Activated T-cell treated with anti-CD3 and anti-CD28 coated beads, Interleukin-2, amount 50 U/mL, for 72 hours (primary cell): Measurements from ENCODE around the gene PAQR9. TPM values are rescaled to one million over a fixed set of nuclear protein-coding genes. Genes with fewer than 3 reads are reported as not detected.

Source experiments
- ATAC-seq, 2 donors: fragments of 150-1000 bp; cut with Tn5 transposase; replicated peaks in 1 of 2; 2 replicates each; pipeline ENCODE4 v1.10.0; 2021; ENCODE audit warnings: moderate library complexity in 2 of 2, mild to moderate bottlenecking in 1 of 2
- DNase-seq, 2 donors: peaks; one replicate each; pipeline ENCODE4 v3.0.0; 2021 to 2022; ENCODE audit warnings: mixed read lengths in 1 of 2
- H3K27ac Mint-ChIP-seq: one replicate; pipeline ENCODE4 v1.8.0; 2022; ENCODE audit warnings: mild to moderate bottlenecking, moderate library complexity, mixed read lengths
- H3K27me3 Mint-ChIP-seq: one replicate; pipeline ENCODE4 v1.8.0; 2022; ENCODE audit warnings: low read depth, mixed read lengths
- H3K36me3 Mint-ChIP-seq, 2 donors: one replicate each; pipeline ENCODE4 v1.8.0; 2022; ENCODE audit warnings: mixed read lengths in 2 of 2, mild to moderate bottlenecking in 1 of 2; ENCODE audit not compliant: insufficient read depth in 2 of 2
- H3K4me1 Mint-ChIP-seq: one replicate; pipeline ENCODE4 v1.8.0; 2022; ENCODE audit warnings: low read depth, mixed read lengths
- H3K4me3 Mint-ChIP-seq, 2 donors: one replicate each; pipeline ENCODE4 v1.8.0; 2022; ENCODE audit warnings: mild to moderate bottlenecking in 2 of 2, mixed read lengths in 2 of 2, moderate library complexity in 2 of 2
- H3K9me3 Mint-ChIP-seq, 2 donors: one replicate each; pipeline ENCODE4 v1.8.0; 2022; ENCODE audit warnings: mixed read lengths in 2 of 2
- total RNA-seq, 2 donors: library from RNA; stranded (reverse); gene quantifications; one replicate each; pipeline ENCODE4 v1.2.3, GENCODE V29; 2022

Gene PAQR9
- total RNA-seq, 2 donors from 2014 or later = not detected

DNA sequence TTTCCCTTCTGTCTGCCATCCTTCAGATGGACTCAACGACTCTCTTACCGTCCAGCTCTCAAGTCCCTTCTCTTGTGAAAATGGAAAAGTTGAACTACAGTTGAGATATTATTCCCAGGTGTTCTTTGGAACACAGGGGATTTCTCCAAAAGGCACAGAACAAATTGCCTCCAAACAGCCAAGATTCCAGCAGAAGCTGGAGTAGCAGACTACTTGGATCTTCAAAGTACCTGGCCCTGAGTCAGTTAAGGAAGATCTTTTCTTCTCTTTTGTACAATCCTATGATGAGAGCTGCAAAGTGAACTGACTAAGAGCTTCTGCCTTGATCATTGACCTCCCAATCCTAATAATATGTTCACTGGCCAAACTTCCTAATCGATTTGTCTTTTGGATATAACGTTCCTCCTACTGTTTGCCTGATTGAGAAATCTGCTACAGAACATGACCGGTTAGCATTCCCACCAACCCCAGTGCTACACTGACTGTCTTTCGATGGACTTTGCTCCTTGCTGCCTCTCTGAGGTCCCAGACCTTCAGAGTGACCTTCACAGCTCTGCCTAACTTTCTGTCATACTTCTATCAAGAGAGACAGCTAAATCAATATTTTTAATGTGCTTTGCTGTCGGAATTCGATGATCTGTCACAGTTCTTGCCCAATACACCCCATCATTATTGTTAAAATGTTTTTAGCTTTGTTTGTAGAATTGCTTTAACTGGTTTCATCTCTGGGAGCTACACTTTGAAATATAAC lies 21.9 kb downstream of the PAQR9 start:
- Mint-ChIP-seq H3K4me3 (no peak overlapping the region), H3K27ac (no peak overlapping the region), H3K4me1 (peaks cover 15% of the 10 kb centered on the region), H3K9me3 (no peaks in the 10 kb centered on the region), H3K36me3 (no peaks in the 10 kb centered on the region), H3K27me3 (peaks cover 16% of the 10 kb centered on the region)
- ATAC-seq (no peak), DNase-seq (no peak)

DNA sequence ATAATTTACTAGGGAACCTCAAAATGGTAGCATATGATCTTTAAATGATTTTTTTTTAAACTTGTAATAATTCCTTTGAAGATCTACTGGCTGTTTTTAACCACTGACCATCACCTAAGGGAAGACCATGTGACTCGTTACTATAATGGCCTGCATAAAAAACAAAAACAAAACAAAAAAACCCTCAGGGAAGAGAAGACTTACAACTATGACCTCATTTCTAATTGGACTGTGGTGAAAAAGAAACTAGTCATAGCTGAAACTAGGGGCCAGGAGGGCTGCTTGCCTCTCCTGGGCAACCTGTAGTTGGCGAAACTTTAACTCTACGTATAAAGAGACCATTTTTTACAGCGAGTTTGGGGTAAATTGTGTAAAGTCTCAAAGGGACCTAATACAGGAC lies 23.0 kb downstream of the PAQR9 start:
- H3K9me3 Mint-ChIP-seq = no peaks in the 10 kb centered on the region
- peaks cover 15% of the 10 kb centered on the region for H3K4me1 Mint-ChIP-seq
- ATAC-seq (peak in 1 of 2 donors; percentile 46), DNase-seq (no peak)
- H3K27ac Mint-ChIP-seq = no peak overlapping the region
- no peak overlapping the region for H3K4me3 Mint-ChIP-seq
- H3K36me3 Mint-ChIP-seq = no peaks in the 10 kb centered on the region
- H3K27me3 Mint-ChIP-seq = peaks cover 10% of the 10 kb centered on the region

DNA sequence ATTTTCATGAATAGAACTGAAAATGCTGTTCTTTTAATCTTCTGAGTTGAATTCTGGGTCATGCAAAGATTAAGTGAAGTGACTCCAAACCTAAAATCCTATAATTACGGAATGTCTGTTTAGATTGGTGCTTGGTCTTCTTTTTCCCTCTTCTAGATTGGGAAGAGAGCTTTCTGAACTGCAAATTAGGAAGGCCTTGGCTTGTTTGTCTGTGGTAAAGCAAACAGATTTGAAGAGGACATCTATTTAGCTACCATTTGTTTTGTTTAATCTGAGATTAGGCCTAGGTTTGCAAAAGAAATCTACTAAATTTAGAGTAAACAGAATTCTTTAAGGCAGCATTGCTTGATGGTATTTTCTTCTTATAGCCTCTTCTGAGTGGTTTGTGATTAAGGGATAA lies 23.5 kb downstream of the PAQR9 start:
- ATAC-seq = no peak
- H3K4me1 Mint-ChIP-seq = peaks cover 15% of the 10 kb centered on the region
- peaks cover 10% of the 10 kb centered on the region for H3K27me3 Mint-ChIP-seq

DNA sequence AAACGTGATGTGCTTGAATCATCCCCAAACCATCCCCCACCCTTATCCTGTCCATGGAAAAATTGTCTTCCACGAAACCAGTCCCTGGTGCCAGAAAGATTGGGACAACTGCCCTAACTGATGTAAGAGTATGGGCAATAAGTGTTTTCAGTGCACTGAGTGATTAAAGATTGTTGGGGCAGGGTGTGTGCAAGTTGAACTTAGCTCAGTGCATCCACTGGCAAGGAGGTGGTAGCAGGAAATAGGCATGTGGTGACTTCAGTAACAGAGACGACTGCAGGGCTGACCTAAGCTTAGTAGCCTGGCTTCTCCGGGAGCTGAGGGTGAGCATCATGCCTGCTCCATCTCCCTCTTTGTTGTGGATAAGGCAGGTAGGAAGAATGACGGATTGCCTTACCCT lies 27.5 kb downstream of the PAQR9 start:
- H3K36me3 Mint-ChIP-seq = no peaks in the 10 kb centered on the region
- H3K9me3 Mint-ChIP-seq = no peaks in the 10 kb centered on the region
- no peak overlapping the region for H3K27ac Mint-ChIP-seq

More for the DNA sequence above, 23.5 kb downstream of the PAQR9 start:
- no peak for DNase-seq
- Mint-ChIP-seq H3K9me3 (no peaks in the 10 kb centered on the region), H3K27ac (no peak overlapping the region), H3K4me3 (no peak overlapping the region), H3K36me3 (no peaks in the 10 kb centered on the region)

DNA sequence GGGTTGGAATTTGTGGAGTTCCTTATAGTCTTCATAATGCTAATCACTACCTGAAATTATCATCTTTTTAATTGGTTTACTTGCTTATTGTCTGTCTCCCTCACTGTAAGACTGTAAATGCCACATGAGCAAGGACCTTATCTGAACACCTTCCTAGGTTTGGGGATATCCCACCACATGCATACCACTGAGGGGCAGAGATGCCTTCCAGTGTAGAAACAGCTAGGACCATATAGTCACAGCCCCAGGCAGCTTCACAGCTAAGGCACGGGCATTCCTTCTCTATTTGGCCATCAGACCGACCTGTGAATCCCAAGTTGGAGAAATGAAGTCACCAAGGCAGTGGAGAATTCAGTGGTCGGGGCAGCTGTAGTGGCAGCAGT lies 28.6 kb downstream of the PAQR9 start:
- DNase-seq (no peak), ATAC-seq (no peak)
- no peaks in the 10 kb centered on the region for H3K36me3 Mint-ChIP-seq
- H3K27ac Mint-ChIP-seq = no peak overlapping the region
- H3K4me1 Mint-ChIP-seq = no peaks in the 10 kb centered on the region
- H3K4me3 Mint-ChIP-seq = no peak overlapping the region
- H3K9me3 Mint-ChIP-seq = no peaks in the 10 kb centered on the region
- no peaks in the 10 kb centered on the region for H3K27me3 Mint-ChIP-seq

More for the DNA sequence above, 27.5 kb downstream of the PAQR9 start:
- Mint-ChIP-seq H3K27me3 (peaks cover 4% of the 10 kb centered on the region), H3K4me1 (peaks cover 2% of the 10 kb centered on the region), H3K4me3 (no peak overlapping the region)
- ATAC-seq = no peak
- no peak for DNase-seq

DNA sequence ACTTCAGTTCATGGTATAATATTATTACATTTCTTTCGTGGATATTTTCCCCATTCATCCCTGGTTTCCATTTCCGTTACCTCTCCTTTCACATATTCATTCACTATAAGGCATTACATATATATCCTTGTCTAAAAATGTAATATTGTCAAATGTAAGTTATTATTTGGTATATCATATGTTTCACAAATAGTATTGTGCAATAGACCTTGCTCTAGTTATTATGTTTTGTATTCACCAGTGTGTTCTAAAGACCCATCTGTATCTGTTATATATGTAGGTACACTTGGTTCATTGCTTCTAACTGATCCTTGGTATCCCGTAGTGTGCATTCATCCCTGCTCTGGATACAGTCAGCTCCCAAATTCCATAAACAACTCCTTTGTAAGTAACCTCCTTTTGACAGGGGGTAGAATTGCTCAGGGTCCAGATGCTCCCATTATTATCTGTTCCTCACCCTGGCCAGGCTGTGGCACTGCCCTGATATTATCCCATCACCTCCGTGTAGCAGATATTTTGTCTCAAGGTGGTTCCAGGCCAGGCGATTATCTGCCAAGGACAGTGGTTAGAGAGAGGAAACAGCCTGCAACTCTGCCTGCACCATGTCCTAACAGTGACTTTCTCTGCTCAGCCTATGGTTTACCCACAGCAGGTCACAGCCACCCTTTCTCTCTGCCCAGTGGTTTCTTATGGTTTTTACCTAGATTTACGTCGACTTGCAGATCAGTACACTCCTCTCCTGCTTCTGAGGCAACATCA lies 29.2 kb downstream of the PAQR9 start:
- Mint-ChIP-seq H3K36me3 (no peaks in the 10 kb centered on the region), H3K27me3 (no peaks in the 10 kb centered on the region), H3K4me1 (no peaks in the 10 kb centered on the region), H3K9me3 (no peaks in the 10 kb centered on the region), H3K4me3 (no peak overlapping the region), H3K27ac (no peak overlapping the region)
- no peak for ATAC-seq
- no peak for DNase-seq

DNA sequence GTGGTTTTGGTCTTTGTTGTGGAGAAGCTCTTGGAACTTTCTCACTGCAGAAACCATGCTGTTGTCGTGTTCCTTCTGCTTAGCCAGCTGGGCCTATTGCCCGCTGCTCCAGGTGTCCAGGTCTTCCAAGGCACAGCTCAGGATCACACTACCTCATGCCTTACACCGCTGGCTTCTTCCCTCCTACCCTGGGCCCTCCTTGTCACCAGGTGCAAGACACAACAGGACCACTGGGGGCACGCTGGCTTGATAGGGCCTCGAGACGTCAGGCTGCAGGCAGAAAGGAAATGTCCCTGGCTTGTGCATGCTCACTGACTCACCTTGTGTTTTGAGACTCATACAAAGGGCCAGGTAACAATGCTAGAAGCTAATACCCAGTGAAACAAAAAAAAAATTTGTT lies 32.3 kb downstream of the PAQR9 start:
- peak; percentile 30 to 45 for DNase-seq

DNA sequence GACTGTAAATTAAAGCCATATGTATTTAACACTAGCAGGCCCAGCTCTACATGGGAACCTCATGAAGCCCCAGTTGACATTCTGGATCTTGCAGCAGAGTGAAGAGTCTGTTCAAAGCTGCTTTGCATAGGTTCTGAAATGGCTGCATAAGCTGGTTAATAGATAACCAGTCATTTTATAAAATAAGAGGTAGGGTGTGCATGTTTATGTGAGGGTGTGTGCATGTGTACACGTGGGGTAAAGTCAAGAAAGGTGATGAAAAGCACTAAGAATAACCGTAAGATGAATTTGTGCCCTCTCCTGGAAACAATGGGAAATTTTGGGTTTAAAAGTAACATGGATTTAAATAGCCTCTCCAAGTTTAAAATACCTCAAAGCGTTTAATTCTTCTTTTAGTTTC lies 33.0 kb downstream of the PAQR9 start:
- Mint-ChIP-seq H3K9me3 (no peaks in the 10 kb centered on the region), H3K4me1 (no peaks in the 10 kb centered on the region), H3K36me3 (no peaks in the 10 kb centered on the region), H3K27ac (no peak overlapping the region), H3K4me3 (no peak overlapping the region), H3K27me3 (peaks cover 26% of the 10 kb centered on the region)
- ATAC-seq (no peak), DNase-seq (no peak)

More for the DNA sequence above, 32.3 kb downstream of the PAQR9 start:
- Mint-ChIP-seq H3K4me3 (no peak overlapping the region), H3K27me3 (peaks cover 19% of the 10 kb centered on the region), H3K36me3 (no peaks in the 10 kb centered on the region), H3K4me1 (no peaks in the 10 kb centered on the region), H3K27ac (no peak overlapping the region), H3K9me3 (no peaks in the 10 kb centered on the region)
- peak; percentile 62 for ATAC-seq

DNA sequence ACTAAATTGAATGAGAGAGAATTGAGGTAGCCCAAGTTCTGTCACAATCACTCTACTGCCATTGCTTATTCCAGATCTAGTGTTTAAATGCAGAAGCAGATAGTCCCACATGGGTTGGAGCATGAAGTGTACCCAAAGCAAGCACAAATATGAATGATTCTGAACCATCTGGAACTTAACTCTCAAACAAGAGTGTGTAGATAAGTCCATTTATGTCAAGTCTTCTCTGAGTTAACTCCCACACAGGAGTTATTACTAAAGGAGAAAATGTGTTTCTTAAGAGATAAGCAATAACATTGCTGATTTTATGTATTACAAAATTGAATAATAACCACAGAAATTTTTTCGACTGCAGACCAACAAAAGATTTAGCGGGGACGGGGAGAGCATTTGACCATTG lies 33.6 kb downstream of the PAQR9 start:
- Mint-ChIP-seq H3K27ac (no peak overlapping the region), H3K27me3 (peaks cover 32% of the 10 kb centered on the region), H3K9me3 (no peaks in the 10 kb centered on the region), H3K36me3 (no peaks in the 10 kb centered on the region), H3K4me3 (no peak overlapping the region), H3K4me1 (no peaks in the 10 kb centered on the region)
- ATAC-seq (no peak), DNase-seq (no peak)

DNA sequence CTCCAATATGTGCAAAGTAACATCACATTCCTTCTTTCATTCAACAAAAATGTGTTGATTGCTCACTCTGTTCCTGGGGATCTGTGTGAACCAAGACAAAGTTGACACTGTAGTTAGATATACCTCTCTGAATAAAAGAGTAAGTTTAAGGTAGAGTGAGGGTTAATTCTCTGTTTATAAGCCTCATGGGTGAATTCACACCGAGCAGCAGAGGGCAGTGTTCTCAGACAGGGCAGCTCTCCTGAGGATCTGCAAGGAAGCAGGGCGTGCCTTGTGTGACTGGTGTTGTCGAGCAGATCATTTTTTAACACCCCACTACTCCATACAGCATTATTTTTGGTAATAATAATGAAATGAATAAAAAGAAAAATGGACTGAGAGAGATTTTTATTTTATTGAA lies 34.4 kb downstream of the PAQR9 start:
- Mint-ChIP-seq H3K4me3 (no peak overlapping the region), H3K9me3 (no peaks in the 10 kb centered on the region), H3K4me1 (no peaks in the 10 kb centered on the region), H3K27me3 (peaks cover 40% of the 10 kb centered on the region), H3K27ac (no peak overlapping the region), H3K36me3 (no peaks in the 10 kb centered on the region)
- DNase-seq (peak; percentile 43 to 57), ATAC-seq (peak; percentile 59 to 63)

DNA sequence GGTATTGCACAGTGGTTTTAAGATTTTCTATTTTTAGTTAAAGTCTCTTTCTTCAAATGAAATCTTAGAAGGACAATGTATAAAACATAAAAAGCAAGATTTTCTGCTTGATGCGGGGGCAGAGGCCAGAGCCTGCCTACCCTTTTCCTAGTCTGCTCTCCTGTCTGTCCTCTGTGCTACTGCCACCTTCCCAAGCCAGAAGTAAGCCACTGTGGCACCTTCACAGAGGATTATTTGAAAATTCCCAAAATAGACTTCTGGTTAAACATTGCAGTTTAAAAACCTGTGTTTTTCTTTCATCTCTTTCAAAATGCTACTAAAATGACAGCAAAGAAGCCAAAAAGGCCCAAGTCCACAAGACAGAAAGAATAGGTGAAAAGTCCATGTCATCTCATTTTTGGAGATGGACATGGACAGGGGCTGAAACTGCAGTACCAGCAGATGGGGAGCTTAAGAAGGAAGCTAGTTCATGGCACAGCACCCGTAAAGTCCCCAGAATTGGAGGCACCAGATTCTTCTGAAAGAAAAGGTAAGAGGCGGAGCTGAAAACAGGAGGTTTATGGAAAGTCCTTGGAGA lies 37.0 kb downstream of the PAQR9 start:
- Mint-ChIP-seq H3K27ac (no peak overlapping the region), H3K4me3 (no peak overlapping the region)
- ATAC-seq = no peak

DNA sequence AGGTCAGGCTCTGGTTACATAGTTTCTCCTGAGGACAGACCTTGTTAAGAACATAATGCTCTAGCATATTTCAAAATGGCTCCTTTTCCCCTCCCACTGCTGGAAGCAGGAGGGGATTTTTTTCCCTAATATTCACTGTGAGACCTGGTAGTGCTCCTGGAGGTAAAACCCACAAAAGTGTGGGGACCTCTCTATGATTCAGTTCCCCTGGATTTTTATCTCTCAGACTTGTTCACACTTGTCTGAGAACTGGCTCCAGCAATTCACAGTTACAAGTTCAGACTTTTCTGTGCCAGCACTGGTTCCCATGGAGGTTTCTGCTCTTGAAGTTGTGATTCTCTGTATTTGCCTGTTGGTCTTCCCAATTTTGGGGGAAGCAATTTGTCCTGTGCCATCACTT lies 38.3 kb downstream of the PAQR9 start:
- H3K4me3 Mint-ChIP-seq = no peak overlapping the region
- H3K27ac Mint-ChIP-seq = no peak overlapping the region
- no peak for DNase-seq
- no peak for ATAC-seq
- peaks cover 44% of the 10 kb centered on the region for H3K27me3 Mint-ChIP-seq
- H3K36me3 Mint-ChIP-seq = no peaks in the 10 kb centered on the region
- peaks cover 0 to 2% of the 10 kb centered on the region in 2 donors for H3K9me3 Mint-ChIP-seq
- H3K4me1 Mint-ChIP-seq = no peaks in the 10 kb centered on the region

More for the DNA sequence above, 37.0 kb downstream of the PAQR9 start:
- Mint-ChIP-seq H3K36me3 (no peaks in the 10 kb centered on the region), H3K9me3 (peaks cover 0 to 2% of the 10 kb centered on the region in 2 donors), H3K4me1 (no peaks in the 10 kb centered on the region), H3K27me3 (peaks cover 44% of the 10 kb centered on the region)
- no peak for DNase-seq

DNA sequence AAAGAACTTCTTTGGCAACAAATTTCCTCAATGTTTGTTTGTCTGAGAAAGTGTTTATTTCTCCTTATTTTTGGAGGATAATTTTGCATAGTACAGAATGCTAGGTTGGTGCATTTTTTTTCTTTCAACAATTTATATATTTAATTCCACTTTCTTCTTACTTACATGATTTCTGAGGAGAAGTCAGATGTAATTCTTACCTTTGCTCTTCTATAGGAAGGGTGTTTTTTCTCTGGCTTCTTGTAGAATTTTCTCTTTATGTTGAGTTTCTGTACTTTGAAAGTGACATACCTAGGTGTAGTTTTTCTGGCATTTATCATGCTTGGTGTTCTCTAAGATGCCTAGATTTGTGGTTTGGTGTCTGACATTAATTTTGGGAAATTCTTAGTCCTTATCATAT lies 39.8 kb downstream of the PAQR9 start:
- H3K9me3 Mint-ChIP-seq = peaks cover 0 to 2% of the 10 kb centered on the region in 2 donors
- H3K27me3 Mint-ChIP-seq = peaks cover 44% of the 10 kb centered on the region
- H3K4me1 Mint-ChIP-seq = no peaks in the 10 kb centered on the region
- ATAC-seq = no peak
- H3K4me3 Mint-ChIP-seq = no peak overlapping the region
- H3K36me3 Mint-ChIP-seq = no peaks in the 10 kb centered on the region
- no peak for DNase-seq
- no peak overlapping the region for H3K27ac Mint-ChIP-seq
